ENCODE data around the gene DOCK1. TPM values are rescaled to one million over a fixed set of nuclear protein-coding genes. Genes with fewer than 3 reads are reported as not detected.

Gene DOCK1
- total and polyA plus RNA-seq, 2 donors from 2014 or later = 15.8 to 81.7 TPM

GRCh38 chr10:126972635-126973414 is 67.6 kb downstream of the DOCK1 start:
- H3K9ac ChIP-seq (ENCODE audit: low read length in 3 of 3) = peak overlapping the region in 1 of 3 donors; percentile 67
- no peak for TF ChIP-seq CTCF (IDR thresholded peaks at IDR 0.05; ENCODE audit: borderline replicate concordance, extremely low read depth, insufficient read depth)
- intact Hi-C loops (cut with DNase I) = no loop called here
- peaks cover 5 to 7% (median 6%) of the 10 kb centered on the region in 3 donors for H3K4me1 ChIP-seq (ENCODE audit: control insufficient read depth in 2 of 3, insufficient read depth in 2 of 3, low read depth in 1 of 3, low read length in 3 of 3)
- peak overlapping the region; percentile 4 to 43 (median 20) for H3K4me3 ChIP-seq (ENCODE audit: low read length in 3 of 3)
- FAIRE-seq (peak; percentile 93), DNase-seq (peak in 4 of 5 donors; percentile 70 to 94 (median 86))
- H3K36me3 ChIP-seq (ENCODE audit: control insufficient read depth in 2 of 3, insufficient read depth in 3 of 3, low read length in 3 of 3) = peaks cover 0 to 5% (median 3%) of the 10 kb centered on the region in 3 donors
- H3K27ac ChIP-seq (ENCODE audit: low read depth in 2 of 2, low read length in 2 of 2) = peak overlapping the region; percentile 77 to 86
- no peaks in the 10 kb centered on the region for H3K9me3 ChIP-seq (ENCODE audit: control insufficient read depth in 2 of 3, insufficient read depth in 1 of 3, low read length in 3 of 3)
- no peaks in the 10 kb centered on the region for H3K27me3 ChIP-seq (ENCODE audit: control insufficient read depth, insufficient read depth, low read length)

- Histone ChIP-seq H3K36me3 (ENCODE audit: control insufficient read depth in 2 of 3, insufficient read depth in 3 of 3, low read length in 3 of 3) (peaks cover 0 to 5% (median 3%) of the 10 kb centered on the region in 3 donors), H3K4me1 (ENCODE audit: control insufficient read depth in 2 of 3, insufficient read depth in 2 of 3, low read depth in 1 of 3, low read length in 3 of 3) (peaks cover 5 to 7% (median 6%) of the 10 kb centered on the region in 3 donors), H3K9me3 (ENCODE audit: control insufficient read depth in 2 of 3, insufficient read depth in 1 of 3, low read length in 3 of 3) (no peaks in the 10 kb centered on the region), H3K27ac (ENCODE audit: low read depth in 2 of 2, low read length in 2 of 2) (no peak overlapping the region), H3K9ac (ENCODE audit: low read length in 3 of 3) (no peak overlapping the region), H3K4me3 (ENCODE audit: low read length in 3 of 3) (no peak overlapping the region), H3K27me3 (ENCODE audit: control insufficient read depth, insufficient read depth, low read length) (no peaks in the 10 kb centered on the region)
- FAIRE-seq = no peak
- TF ChIP-seq CTCF (IDR thresholded peaks at IDR 0.05; ENCODE audit: borderline replicate concordance, extremely low read depth, insufficient read depth) = no peak
- intact Hi-C loops (cut with DNase I) = no loop called here
- DNase-seq = no peak
Observed at GRCh38 chr10:126975221-126975620, 70.0 kb downstream of the DOCK1 start.

- TF ChIP-seq CTCF (IDR thresholded peaks at IDR 0.05; ENCODE audit: borderline replicate concordance, extremely low read depth, insufficient read depth) = no peak
- Histone ChIP-seq H3K27me3 (ENCODE audit: control insufficient read depth, insufficient read depth, low read length) (no peaks in the 10 kb centered on the region), H3K9ac (ENCODE audit: low read length in 3 of 3) (no peak overlapping the region), H3K4me1 (ENCODE audit: control insufficient read depth in 2 of 3, insufficient read depth in 2 of 3, low read depth in 1 of 3, low read length in 3 of 3) (peaks cover 5 to 7% (median 6%) of the 10 kb centered on the region in 3 donors), H3K27ac (ENCODE audit: low read depth in 2 of 2, low read length in 2 of 2) (no peak overlapping the region), H3K4me3 (ENCODE audit: low read length in 3 of 3) (no peak overlapping the region), H3K9me3 (ENCODE audit: control insufficient read depth in 2 of 3, insufficient read depth in 1 of 3, low read length in 3 of 3) (no peaks in the 10 kb centered on the region), H3K36me3 (ENCODE audit: control insufficient read depth in 2 of 3, insufficient read depth in 3 of 3, low read length in 3 of 3) (peaks cover 0 to 10% (median 3%) of the 10 kb centered on the region in 3 donors)
- no peak for DNase-seq
- intact Hi-C loops (cut with DNase I) = no loop called here
- no peak for FAIRE-seq
Observed at GRCh38 chr10:126977216-126977615, 72.0 kb downstream of the DOCK1 start.
